WTC11 (cell line): Measurements from ENCODE around the gene CNN2. TPM values are rescaled to one million over a fixed set of nuclear protein-coding genes. Genes with fewer than 3 reads are reported as not detected.

Experiments
- AR ChIP-seq: fragments of 250-450 bp; sonication (Bioruptor Pico); IDR thresholded peaks from 2 replicates; pipeline ENCODE4 v1.9.0; 2021; ENCODE audit warnings: mild to moderate bottlenecking
- ARID4B ChIP-seq: sonication (generic); formaldehyde crosslinking; IDR thresholded peaks from 2 replicates; pipeline ENCODE4 v1.8.0; 2023; ENCODE audit warnings: missing genetic modification reagents, mild to moderate bottlenecking, borderline replicate concordance
- CREB1 ChIP-seq: sonication (generic); formaldehyde crosslinking; IDR thresholded peaks from 2 replicates; pipeline ENCODE4 v1.8.0; 2023; ENCODE audit warnings: mild to moderate bottlenecking, missing genetic modification reagents
- E2F4 ChIP-seq: sonication (generic); formaldehyde crosslinking; IDR thresholded peaks from 2 replicates; pipeline ENCODE4 v1.8.1; 2022; ENCODE audit warnings: low read depth, mild to moderate bottlenecking, moderate library complexity, missing genetic modification reagents, borderline replicate concordance
- FOXK1 ChIP-seq: sonication (generic); formaldehyde crosslinking; IDR thresholded peaks from 2 replicates; pipeline ENCODE4 v1.8.0; 2022; ENCODE audit warnings: mild to moderate bottlenecking, moderate library complexity, missing genetic modification reagents
- FOXP4 ChIP-seq: sonication (generic); formaldehyde crosslinking; IDR thresholded peaks from 2 replicates; pipeline ENCODE4 v1.8.0; 2022; ENCODE audit warnings: mild to moderate bottlenecking, missing genetic modification reagents
- GTF2I ChIP-seq: fragments of 250-450 bp; sonication (Bioruptor Pico); conservative IDR thresholded peaks from 2 replicates; pipeline ENCODE4 v1.4.0; 2021; ENCODE audit warnings: mild to moderate bottlenecking
- HMGA2 ChIP-seq: fragments of 250-450 bp; sonication (Bioruptor Pico); IDR thresholded peaks from 2 replicates; pipeline ENCODE4 v1.4.0; 2021; ENCODE audit warnings: mild to moderate bottlenecking, moderate library complexity
- JUN ChIP-seq: sonication (generic); formaldehyde crosslinking; IDR thresholded peaks from 2 replicates; pipeline ENCODE4 v1.8.0; 2023; ENCODE audit warnings: mild to moderate bottlenecking, missing genetic modification reagents
- NR1H2 ChIP-seq: sonication (generic); formaldehyde crosslinking; IDR thresholded peaks from 2 replicates; pipeline ENCODE4 v1.9.0; 2021; ENCODE audit warnings: mild to moderate bottlenecking, moderate library complexity, missing genetic modification reagents
- NR3C1 ChIP-seq: sonication (generic); formaldehyde crosslinking; conservative IDR thresholded peaks from 2 replicates; pipeline ENCODE4 v1.8.1; 2023; ENCODE audit warnings: low read depth, mild to moderate bottlenecking, missing genetic modification reagents
- OVOL2 ChIP-seq: fragments of 250-450 bp; sonication (Bioruptor Pico); IDR thresholded peaks from 2 replicates; pipeline ENCODE4 v1.9.0; 2021; ENCODE audit warnings: mild to moderate bottlenecking, borderline replicate concordance
- PRRX2 ChIP-seq: fragments of 250-450 bp; sonication (Bioruptor Pico); IDR thresholded peaks from 2 replicates; pipeline ENCODE4 v1.8.0; 2021; ENCODE audit warnings: mild to moderate bottlenecking
- RELA ChIP-seq: sonication (generic); formaldehyde crosslinking; IDR thresholded peaks from 2 replicates; pipeline ENCODE4 v1.8.1; 2022; ENCODE audit warnings: missing genetic modification reagents, mild to moderate bottlenecking, borderline replicate concordance
- STAT6 ChIP-seq: sonication (generic); formaldehyde crosslinking; conservative IDR thresholded peaks from 2 replicates; pipeline ENCODE4 v1.8.1; 2023; ENCODE audit warnings: mild to moderate bottlenecking, low read depth, missing genetic modification reagents, moderate library complexity
- TEAD4 ChIP-seq: sonication (generic); formaldehyde crosslinking; IDR thresholded peaks from 2 replicates; pipeline ENCODE4 v1.8.0; 2022; ENCODE audit warnings: mild to moderate bottlenecking, missing genetic modification reagents
- ZNF121 ChIP-seq: sonication (generic); formaldehyde crosslinking; IDR thresholded peaks from 2 replicates; pipeline ENCODE4 v1.8.0; 2023; ENCODE audit warnings: missing genetic modification reagents
- ZNF219 ChIP-seq: sonication (generic); formaldehyde crosslinking; IDR thresholded peaks from 2 replicates; pipeline ENCODE4 v1.8.0; 2023; ENCODE audit warnings: missing genetic modification reagents, mild to moderate bottlenecking, borderline replicate concordance
- ZNF317 ChIP-seq: sonication (generic); formaldehyde crosslinking; IDR thresholded peaks from 2 replicates; pipeline ENCODE4 v1.8.1; 2023; ENCODE audit warnings: low read depth, mild to moderate bottlenecking, moderate library complexity, missing genetic modification reagents, borderline replicate concordance
- ZNF416 ChIP-seq: fragments of 250-450 bp; sonication (Bioruptor Pico); IDR thresholded peaks from 2 replicates; pipeline ENCODE4 v1.9.0; 2021; ENCODE audit warnings: mild to moderate bottlenecking, inconsistent platforms
- ZNF512 ChIP-seq: sonication (generic); formaldehyde crosslinking; IDR thresholded peaks from 2 replicates; pipeline ENCODE4 v1.8.1; 2022; ENCODE audit warnings: missing genetic modification reagents, borderline replicate concordance
- ZSCAN18 ChIP-seq: fragments of 250-450 bp; sonication (Bioruptor Pico); IDR thresholded peaks from 2 replicates; pipeline ENCODE4 v2.1.2; 2022; ENCODE audit warnings: mild to moderate bottlenecking, moderate library complexity
- total RNA-seq: library from RNA; stranded (reverse); gene quantifications from 3 replicates; pipeline ENCODE4 v1.2.3, GENCODE V29; 2021

Gene CNN2
- total RNA-seq, 1 experiment from 2014 or later: 390 TPM

- no peak for TF ChIP-seq NR1H2
- TF ChIP-seq JUN (CRISPR knock-in tag): peak; percentile 86
- no peak for TF ChIP-seq OVOL2 (CRISPR knock-in tag)
- peak; percentile 88 for TF ChIP-seq FOXK1 (CRISPR knock-in tag)
- no peak for TF ChIP-seq GTF2I (CRISPR knock-in tag)
- TF ChIP-seq ZNF512: no peak
- TF ChIP-seq NR3C1 (CRISPR knock-in tag): no peak
- no peak for TF ChIP-seq PRRX2 (CRISPR knock-in tag)
- TF ChIP-seq RELA: no peak
- peak; percentile 56; the same call in 1 of the 2 replicates for TF ChIP-seq ARID4B (CRISPR knock-in tag)
- no peak for TF ChIP-seq AR (CRISPR knock-in tag)
- peak; percentile 27; the same call in 1 of the 2 replicates for TF ChIP-seq HMGA2 (CRISPR knock-in tag)
- TF ChIP-seq ZNF219: no peak
- 0 out of 2 replicates have a peak, but pooled peaks have one; percentile 62 for TF ChIP-seq CREB1 (CRISPR knock-in tag)
- 0 out of 2 replicates have a peak, but pooled peaks have one; percentile 14 for TF ChIP-seq TEAD4 (CRISPR knock-in tag)
- 0 out of 2 replicates have a peak, but pooled peaks have one; percentile 44 for TF ChIP-seq FOXP4 (CRISPR knock-in tag)
- TF ChIP-seq ZNF121 (CRISPR knock-in tag): 0 out of 2 replicates have a peak, but pooled peaks have one; percentile 15
- TF ChIP-seq ZNF416 (CRISPR knock-in tag): no peak
- TF ChIP-seq ZNF317 (CRISPR knock-in tag): no peak
- no peak for TF ChIP-seq ZSCAN18 (CRISPR knock-in tag)
- no peak for TF ChIP-seq STAT6 (CRISPR knock-in tag)
- no peak for TF ChIP-seq E2F4 (CRISPR knock-in tag)
These were observed 42.0 kb upstream of the CNN2 start, which contains the start of gene WDR18 (continued) for GRCh38 chr19:984165-984967.
